ENCODE measurements around the gene NTM.

DNA sequence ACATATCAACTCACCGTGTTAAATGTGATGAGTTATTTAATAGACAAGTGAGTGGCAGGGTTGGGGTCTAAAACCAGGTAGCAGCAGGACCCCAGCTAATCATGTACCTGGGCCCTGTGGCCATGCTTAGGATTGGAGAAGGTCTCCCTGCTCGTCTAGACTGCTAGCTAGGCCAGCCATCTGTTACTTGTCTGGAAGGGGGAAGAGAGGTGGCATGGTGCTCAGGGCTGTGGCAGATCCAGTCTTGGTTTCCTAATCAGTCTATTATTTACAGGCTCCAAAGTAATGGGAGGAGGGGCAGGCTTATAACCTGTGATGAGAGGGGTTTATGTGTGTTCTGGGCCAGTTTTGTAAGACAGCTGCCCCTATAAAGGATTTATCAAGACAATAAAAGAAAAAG is 105.9 kb downstream of the NTM start:
- TF ChIP-seq EZH2phosphoT487 (IDR thresholded peaks at IDR 0.05; ENCODE audit: borderline replicate concordance) = no peak
- TF ChIP-seq, protein P1, sequence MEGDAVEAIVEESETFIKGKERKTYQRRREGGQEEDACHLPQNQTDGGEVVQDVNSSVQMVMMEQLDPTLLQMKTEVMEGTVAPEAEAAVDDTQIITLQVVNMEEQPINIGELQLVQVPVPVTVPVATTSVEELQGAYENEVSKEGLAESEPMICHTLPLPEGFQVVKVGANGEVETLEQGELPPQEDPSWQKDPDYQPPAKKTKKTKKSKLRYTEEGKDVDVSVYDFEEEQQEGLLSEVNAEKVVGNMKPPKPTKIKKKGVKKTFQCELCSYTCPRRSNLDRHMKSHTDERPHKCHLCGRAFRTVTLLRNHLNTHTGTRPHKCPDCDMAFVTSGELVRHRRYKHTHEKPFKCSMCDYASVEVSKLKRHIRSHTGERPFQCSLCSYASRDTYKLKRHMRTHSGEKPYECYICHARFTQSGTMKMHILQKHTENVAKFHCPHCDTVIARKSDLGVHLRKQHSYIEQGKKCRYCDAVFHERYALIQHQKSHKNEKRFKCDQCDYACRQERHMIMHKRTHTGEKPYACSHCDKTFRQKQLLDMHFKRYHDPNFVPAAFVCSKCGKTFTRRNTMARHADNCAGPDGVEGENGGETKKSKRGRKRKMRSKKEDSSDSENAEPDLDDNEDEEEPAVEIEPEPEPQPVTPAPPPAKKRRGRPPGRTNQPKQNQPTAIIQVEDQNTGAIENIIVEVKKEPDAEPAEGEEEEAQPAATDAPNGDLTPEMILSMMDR (conservative IDR thresholded peaks at IDR 0.05; ENCODE audit: low read length) = no peak

All from Loucy (cell line).